Bone marrow (tissue), 2 donors: ENCODE data around the gene KIAA1217.
"Not testable (repeated sequence)": the region's sequence is repeated elsewhere in the genome, so short reads cannot be mapped to it uniquely, and the experiment has no call there.

Experiments used
- DNase-seq, 2 donors: peaks; one replicate each; lab custom pipeline; 2025; lab: John Stamatoyannopoulos, UW

The KIAA1217 gene

DNA sequence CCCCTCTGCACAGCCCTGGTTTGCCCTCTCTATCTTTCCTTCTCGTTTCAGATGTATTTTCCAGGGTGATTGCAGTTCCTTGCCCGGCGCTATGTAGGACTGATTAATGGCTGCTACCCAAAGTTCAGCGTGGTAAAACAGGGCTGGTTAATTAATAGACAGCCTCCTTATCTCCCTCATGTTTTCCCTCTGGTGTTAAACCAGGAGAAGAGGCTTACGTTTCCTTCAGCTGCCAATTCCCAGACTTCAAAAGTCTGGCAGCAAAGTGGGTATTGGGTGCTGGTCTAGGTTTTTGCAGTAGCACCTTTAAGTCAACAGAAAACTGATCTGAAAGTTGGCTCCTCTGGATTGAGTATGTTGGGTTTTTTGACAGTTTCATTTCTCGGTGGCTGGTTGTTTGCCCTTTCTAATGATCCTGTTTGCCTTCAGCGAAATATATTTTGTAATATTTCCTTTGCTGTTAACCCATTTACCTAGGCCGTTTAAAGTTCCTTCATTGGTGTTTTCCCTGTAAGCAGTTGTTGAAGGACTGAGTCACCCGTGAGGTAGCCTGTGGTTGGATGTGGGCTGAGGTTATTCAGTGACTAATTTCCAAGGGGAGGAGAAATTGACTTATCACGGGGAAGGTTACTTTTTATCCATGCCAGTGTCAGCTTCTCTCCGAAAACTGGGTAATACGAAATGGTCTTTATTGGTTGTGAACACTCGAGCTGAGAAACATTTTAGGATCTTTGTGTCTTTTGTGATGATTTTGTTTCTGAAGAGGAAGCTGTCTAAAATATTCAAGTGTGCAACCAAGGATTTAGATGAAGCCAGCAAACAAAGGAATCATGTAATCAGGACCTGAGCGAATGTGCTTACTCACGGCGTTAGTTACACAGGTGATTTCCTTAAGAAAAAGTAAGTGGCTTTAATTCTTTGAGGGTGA, 257.2 kb downstream of the KIAA1217 start:
- no peak for DNase-seq

DNA sequence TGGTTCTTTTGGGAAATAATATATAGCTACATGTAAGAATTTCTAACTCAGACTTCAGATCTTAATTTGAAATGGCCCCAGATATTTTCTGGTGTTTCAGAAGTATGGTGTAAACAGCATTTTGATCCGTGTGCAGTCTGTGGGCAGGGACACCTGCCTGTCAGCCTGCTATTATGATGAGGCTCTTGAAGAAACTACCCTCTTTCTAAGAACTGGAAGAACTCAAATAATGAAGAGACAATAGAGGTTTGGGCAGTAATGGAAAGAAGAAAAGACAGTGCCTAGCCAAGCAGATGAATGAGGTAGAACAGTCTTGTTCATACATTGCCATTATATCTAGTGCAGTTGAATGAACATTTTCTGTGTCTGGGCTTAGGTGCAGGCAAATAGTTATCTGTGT, 258.2 kb downstream of the KIAA1217 start:
- DNase-seq: no peak

DNA sequence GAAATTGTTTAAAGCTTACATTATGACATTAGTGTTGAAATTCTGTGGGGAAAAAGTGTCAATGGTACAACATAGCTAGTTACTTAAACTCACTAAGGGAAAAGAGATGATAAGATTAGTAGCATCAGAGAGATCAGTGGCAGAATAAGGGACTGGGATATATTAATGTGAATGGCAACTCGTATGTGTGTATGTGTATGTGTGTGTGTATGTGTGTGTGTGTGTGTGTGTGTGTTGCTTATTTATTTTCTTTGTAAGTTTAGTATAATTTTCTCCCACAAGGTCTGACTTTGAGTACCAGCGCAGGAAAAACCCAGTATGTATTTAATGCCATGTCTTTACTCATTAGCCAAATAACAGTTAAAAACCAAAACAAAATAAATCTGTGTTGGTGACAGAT, 258.7 kb downstream of the KIAA1217 start:
- DNase-seq: no peak

DNA sequence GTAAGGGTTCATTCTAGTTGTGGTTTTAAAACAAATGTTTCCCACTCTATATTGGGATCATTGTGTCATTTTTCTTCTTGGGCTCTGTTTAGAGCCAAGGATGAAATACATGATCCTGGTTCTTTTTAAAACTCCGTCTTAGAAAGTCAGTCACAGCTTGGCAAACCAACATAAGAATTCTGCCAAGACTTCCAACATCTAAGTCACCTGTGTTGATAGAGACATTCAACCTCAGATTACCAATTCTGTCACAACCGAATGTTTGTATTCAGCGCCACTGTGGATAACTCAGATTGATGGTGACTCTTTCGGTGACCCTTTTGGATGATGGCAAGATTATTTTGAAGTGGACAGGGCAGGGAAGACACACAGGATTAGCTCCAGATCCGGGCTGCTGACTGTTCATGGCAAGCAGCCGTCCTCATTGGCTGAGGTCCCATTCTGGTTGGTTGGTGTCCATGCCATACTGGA, 259.4 kb downstream of the KIAA1217 start:
- DNase-seq: no peak

DNA sequence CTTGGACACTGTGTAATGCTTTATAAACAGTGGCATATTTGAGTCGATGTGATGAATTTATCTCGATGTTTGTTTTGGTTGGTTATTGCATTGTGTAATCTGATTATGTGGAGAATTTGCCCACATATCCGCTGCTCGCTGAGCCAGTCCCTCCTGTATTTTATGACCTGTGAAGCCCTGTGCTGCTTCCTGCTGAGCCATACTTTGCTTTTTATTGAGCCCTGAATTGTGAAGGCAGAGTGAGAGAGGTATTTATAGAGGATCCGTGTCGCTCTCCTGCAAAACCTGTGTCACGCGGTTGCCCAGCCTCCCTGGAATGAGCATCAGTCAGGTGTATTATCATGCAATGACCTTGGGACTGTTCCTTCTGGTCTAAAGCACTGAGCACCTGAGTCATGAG, 261.1 kb downstream of the KIAA1217 start:
- no peak for DNase-seq

DNA sequence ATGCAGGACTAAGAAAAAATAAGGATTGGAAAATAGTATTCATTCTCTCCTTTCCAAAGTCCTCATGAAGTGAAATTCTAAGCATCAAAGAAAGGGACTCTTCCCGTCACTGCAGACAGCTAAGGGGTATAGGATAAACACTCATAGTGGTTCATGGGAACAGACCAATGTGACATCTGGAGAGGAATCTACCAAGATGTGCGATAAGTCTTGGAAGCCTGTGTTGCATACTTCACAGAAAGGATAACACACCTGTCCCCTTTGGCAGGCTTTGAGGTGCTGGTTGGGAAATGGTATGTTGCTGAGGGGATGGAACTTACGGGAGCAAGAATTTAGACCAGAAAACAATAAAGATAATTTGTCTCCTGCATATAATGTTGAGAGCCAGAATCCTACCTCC, 266.7 kb downstream of the KIAA1217 start:
- DNase-seq: no peak

DNA sequence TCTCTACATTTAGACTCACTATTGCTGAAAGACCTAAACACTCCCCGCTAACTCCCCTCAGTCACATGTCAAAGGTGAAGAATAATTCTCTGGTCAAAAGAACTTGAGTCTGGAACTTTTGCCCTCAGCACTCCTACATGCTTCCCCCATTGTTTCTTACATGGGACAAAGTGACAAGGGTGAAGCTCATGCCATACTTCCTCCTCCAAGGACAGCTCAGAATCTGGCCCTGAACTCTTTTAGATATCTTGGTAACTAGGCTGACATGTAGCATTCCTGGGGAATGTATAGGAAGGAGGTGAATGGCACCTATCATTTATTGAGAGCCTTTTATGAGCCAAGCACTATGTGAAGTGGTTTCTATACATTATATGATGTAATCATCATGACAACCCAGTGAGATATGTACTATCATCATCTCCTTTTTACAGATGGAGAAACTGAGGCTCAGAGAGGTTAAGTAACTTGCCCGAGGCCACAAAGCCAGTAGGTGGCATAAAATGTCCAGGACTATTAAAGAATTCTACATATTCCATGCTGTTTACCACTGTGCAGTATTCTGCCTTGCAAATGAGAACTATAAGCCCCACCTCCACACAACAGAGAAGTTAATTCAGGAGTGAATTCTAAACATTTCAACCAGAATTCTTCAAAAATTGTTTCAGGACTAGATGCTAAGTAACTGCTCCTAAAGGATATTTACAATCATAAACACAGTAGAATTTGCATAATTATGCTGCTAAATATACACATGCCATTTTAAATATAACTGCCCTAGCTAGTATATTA, 268.2 kb downstream of the KIAA1217 start:
- DNase-seq: no peak

DNA sequence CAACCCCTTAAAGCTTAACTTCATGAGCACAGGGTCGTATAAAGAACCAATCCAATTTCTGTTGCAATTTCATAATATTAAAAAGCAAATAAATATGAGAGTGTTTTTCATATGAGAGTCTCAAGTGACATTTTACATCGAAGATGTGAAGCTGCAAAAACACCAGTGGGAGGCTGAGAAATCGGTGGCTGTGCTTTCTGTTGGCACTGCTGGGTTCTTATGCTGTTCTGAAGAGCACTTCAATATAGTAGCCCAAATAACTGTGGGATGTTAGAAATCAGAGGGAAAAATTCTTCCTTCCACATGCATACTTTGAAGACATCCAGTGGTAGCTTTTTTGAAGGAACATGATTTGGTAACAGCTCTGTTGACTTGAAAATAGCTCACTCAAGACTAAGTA, 269.0 kb downstream of the KIAA1217 start:
- no peak for DNase-seq

DNA sequence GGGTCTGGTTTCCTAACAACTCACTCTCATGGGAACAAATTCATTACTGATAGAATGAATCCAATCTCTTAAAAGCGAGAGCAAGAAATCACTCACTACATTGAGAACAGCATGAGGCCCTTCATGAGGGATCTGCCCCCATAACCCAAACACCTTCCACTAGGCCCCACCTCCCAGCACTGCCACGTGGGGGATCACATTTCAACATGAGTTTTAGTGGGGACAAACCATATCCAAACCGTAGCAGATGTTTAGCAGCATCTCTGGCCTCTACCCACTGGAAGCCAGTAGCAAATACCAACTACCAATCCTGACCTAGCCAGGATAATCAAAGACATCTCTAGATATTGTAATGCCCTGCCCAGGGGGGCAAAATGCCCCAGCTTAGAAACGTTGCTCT, 270.9 kb downstream of the KIAA1217 start:
- no peak for DNase-seq

DNA sequence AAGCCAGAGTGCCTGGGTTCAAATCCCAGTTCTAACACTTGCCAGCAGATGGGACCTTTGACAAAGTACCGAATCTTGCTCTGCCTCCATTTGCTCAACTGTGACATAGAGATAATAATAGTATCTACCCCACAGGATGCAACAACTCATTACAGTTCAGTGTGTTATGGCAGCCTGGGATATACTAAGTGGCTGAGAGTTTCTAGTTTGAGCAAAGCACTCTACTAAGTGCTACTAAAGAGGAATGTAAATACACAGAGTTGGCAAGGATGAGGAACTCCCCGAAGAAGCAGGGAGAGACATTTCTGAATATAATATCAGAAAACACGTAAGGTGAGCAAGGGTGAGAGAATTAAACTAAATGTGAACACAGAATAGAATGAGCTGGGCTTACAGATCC, 271.5 kb downstream of the KIAA1217 start:
- DNase-seq: no peak

DNA sequence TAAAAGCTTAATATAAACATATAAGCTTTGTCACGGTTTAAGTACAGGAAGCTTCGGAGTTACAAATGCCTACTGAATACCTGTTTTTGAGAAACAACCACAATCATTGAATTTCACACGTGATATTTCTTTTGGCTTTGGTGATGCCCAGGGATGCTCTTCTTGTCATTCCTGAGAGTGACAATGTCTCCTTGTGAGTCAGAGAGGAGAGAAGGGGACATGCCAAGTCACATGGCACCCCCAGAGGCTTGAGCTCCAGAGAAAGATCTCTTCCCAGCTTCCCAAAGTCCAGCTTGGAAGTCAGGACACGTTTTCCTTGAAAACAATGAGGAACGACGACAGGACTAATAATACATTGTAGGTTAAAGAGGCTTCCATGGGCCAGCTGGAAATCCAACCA, 272.3 kb downstream of the KIAA1217 start:
- DNase-seq: no peak

DNA sequence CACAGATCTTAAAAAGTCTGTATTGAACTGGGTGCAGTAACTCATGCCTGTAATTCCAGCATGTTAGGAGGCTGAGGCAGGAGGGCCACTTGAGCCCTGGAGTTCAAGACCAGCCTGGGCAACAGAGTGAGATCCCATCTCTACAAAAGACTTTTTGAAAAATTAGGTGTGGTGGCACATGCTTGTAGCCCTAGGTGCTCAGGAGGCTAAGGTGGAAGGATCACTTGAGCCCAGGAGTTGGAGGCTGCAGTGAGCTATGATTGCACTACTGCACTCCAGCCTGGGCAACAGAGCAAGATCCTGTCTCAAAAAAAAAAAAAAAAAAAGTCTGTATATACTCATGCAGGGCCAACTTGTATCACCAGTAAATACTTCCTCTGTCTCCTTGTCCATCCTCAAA, 273.8 kb downstream of the KIAA1217 start:
- DNase-seq: not testable (repeated sequence)

DNA sequence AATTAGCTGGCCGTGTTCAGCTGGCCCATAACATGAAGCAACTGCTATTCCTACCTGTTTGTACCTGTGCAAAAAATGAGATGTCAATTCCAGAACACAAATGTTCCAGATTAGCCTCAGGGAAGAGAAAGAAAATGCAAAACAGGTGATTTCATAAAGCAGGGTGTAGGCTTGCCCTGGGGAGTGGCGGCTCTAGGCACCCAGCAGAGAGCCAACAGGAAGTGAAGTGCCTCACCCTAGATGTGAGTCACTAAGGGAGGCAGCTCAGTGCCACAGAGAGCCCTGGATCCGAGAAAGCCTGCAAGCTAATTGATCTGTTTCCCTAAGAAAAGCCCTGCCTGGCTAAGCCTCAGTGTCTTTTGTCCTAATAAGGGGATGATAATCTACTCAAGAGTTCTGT, 274.8 kb downstream of the KIAA1217 start:
- no peak for DNase-seq

DNA sequence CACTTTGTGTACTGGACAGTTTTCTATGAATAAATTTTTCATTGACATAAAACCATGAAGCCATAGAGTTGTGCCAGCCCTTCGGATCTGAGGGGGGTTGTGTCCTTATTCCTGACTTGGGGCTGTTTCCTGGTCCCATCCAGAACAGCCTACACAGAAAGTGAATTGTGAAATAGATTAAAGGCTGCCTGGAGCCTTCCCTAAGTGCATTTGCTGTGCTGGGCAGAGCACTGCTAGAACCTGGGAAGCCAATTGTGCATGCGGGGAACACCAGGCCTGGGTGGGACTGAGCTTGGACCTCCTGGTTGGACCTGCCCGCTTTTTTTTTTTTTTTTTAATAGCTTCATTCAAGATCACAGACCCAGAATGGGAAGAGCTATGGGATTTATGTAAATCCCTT, 275.8 kb downstream of the KIAA1217 start:
- DNase-seq: no peak

DNA sequence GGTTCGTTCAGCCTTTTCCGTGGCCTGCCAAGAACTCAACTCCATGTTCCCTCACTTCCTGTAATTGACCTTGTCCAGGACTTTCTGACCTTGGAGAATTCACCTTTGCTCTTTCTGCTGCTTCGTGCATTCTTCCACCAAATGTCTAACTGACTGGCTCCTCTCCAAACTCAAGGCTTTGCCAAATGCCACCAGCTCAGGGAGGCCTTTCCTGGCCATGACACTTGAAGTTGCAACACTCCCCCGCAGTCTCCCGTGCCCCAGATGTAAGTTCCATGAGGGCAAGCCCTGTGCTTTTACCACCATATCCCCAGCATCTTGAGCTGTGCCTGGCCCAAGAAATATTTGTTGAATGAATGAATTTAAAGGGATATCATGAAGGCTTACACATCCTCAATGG, 276.4 kb downstream of the KIAA1217 start:
- no peak for DNase-seq

DNA sequence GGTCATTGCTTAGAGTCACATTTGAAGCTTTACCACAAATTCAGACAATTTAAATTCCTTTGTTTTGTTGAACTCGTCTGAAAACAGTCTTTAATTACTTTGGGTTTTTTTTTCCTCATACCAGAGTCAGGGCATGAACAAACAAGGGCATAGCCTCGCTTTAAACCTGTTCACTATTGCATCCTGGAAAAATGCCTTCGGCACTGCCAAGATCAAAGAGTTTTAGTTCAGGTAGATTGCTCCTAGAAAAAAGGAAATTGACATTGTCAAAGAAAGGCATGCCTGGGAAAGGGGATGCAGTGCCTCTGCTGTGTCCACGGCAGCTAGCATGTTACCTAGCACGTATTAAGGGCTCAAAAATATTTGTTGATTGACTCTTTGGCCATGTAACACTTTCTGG, 279.7 kb downstream of the KIAA1217 start:
- no peak for DNase-seq

DNA sequence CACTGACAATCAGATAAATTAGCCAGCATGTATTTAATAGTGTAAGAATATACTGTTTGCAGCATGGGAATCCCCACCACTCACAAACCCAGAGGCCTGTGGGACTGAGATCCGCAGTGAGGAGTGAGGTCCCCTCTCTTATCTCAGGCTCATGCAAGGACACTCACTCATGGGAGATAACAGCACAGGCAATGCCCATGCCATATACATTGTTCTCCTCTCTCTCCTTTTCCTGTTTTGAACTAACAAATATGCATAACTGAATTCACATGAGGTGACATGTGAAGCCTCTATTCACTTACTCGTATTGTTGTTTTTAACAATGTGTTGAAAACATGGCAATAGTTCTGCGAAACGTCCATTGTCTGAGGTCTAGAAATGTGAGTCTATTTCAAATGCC, 284.2 kb downstream of the KIAA1217 start:
- DNase-seq: no peak

DNA sequence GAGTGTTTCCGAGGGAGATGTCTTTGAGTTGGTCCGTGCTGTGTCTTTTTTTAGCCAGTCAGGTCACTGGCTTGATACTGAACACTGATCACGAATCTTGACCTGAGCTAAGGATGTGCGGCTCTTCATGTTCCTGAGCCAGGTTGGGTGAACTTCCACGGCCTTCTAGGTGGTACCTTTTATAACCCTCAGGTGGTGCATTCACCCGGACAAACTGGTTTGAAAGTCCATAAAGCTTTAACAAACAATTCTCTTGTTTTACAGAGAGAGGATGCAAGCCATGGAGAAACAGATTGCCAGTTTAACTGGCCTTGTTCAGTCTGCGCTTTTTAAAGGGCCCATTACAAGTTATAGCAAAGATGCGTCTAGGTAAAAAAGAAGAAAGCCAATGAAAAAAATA, 285.3 kb downstream of the KIAA1217 start:
- DNase-seq: no peak

DNA sequence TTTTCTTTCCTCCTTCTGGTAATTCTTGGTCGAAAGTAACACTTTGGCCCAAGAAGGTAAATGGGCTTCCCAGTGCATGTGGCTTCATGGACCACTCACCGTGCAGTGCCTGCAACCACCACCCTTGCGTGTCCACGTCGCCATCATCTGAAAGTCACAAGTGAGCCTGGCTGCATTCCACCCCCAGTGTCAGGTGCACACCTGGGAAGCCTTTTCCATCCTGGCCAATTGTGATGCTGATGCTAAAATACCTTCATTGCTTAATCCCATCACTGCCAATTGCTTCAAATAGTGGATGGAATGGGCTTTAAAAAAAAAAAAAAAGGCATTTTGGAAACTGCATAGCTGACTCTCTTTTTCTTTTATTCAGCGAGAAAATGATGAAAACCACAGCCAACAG, 285.8 kb downstream of the KIAA1217 start:
- DNase-seq: no peak

DNA sequence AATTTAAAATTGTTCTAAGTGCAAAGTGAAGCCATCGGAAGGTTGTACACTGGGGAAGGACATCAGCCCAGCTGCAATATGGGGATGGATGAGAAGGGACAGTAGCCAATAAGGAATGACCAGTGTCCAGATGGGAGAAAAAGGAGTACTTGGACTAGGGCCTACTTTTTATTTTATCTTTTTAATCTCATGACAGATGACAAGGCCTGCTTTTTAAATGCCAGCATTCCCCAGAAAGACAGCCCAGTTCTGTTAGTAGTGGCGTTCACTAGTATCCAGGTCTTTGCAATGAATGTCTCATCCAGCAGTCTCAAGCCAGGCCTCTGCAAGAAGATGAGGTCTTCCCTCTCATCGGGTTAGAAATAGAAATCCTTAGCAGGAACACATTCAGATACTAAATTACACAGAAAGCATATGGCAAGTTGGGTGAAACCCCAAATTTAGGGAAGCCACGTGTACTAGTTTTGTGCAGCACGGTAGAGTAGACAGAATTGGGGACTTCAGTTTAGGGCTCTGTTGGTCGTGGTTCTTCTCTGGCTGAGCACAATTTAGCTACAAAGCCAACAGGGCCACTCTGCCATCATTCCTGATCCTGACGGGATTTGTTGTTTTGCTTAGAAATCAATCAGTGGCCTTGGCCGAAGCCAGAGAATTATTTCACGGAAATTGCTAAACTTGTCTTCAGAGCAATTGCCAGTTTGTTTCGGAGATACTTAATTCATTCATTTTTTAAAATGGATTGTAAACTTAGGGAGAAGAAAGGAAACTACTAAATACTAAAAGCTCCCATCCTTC, 286.9 kb downstream of the KIAA1217 start:
- DNase-seq: no peak

DNA sequence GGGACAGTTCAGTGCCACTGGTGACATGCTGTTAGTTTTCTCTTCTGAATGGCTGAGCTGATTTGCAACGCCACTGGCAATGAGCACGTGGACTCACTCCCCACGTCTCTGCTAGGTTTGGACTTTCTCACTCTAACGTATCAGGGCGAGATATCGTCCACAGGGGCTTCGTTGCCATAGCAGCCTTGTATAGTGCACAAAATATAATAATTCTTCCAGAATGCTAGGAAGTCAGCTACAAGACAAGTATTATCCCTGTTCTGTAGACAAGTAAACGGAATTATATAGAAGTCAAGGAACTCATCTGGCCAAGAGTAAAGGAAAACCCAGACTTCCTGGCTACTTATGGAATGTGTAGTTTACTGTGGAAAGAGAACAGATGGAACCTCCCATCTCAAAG, 288.0 kb downstream of the KIAA1217 start:
- DNase-seq: no peak

DNA sequence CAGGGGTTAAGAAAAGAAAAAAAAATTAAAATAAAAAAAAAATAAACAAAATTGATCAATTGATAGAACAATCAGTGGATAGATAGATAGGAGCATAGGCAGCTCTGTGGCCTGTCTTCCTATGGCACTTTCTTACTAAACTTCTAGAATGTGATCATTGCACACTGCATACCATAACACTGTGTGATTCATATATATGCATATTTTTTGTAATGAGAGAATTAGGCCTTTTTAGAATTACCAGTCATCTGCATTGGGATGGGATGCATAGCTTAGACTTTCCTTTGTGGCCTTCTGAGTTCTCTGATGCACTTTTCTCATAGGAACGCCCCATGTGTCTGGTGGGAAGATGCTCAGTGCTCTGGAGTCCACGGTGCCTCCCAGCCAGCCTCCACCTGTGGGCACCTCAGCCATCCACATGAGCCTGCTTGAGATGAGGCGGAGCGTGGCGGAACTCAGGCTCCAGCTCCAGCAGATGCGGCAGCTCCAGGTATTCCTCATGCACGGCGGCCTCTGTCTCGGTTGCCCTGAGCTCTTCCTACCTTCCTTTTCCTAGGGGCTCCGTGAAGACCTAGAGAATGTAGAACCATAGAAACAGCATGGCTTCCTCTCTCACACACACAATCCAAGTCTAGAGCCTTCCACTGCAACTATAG, 292.2 kb downstream of the KIAA1217 start:
- no peak for DNase-seq
